Kidney glomerular epithelial cell (primary cell): Measurements from ENCODE around the gene HES5.

Source experiments
- DNase-seq: peaks from one replicate; lab custom pipeline; 2025; lab: John Stamatoyannopoulos, UW

Gene HES5

DNA sequence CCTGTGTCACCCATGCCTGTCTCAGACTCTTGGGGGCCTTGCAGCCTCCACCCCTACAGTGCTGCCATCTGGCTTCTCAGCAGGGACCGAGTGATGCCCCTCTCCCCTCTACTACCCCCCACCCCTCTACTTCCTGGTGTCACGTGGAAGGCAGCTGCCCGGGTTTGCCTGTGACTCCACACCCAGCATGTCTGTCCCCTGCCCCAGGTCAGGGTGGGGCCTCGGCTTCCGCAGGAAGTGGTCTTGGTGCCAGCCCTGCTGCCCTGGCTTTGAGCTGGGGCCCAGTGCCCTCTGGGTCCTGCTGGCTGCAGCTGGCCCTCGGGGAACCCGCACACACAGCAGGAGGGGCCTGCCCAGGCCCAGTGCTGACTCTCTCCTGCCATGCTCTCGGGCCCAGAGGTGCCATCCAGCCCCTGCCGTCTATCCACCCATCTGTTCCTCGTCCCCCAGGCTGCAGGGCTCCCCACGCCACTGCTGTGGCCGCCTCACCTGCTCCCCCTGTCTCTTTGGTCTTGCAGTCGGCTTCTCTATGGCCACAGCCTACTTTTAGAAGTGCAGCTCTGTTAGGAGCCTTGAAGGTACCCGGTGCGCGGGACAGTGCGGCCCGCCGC is 30.0 kb downstream of the HES5 start:
- DNase-seq, result no peak

DNA sequence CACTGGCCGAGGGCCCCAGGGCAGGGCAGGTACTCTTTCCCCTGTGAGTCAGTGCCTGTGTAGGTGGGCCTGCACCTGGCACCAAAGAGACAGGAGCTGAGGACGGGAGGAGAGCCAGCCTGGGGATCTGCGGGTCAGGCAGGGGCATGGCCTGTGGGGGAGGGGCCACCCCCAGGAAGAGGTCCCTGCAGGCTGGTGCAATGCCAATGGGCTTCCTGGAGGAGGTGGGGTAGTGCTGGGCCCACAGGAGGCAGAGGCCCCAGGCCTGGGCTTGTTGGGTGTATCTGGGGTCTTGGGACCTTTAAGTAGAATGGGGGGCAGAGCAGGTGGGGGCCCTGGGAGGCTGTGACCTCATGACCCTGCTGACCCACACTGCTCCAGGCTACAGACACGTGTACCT is 30.8 kb downstream of the HES5 start:
- DNase-seq, result no peak

- no peak for DNase-seq
Measured at GRCh38 chr1:2498648-2499047, 31.4 kb downstream of the HES5 start.

- DNase-seq, result no peak
Measured at GRCh38 chr1:2497891-2498290, 32.2 kb downstream of the HES5 start.

- no peak for DNase-seq
Measured at GRCh38 chr1:2496746-2497145, 33.3 kb downstream of the HES5 start.

- DNase-seq, result no peak
Measured at GRCh38 chr1:2496087-2496622, 33.9 kb downstream of the HES5 start.

DNA sequence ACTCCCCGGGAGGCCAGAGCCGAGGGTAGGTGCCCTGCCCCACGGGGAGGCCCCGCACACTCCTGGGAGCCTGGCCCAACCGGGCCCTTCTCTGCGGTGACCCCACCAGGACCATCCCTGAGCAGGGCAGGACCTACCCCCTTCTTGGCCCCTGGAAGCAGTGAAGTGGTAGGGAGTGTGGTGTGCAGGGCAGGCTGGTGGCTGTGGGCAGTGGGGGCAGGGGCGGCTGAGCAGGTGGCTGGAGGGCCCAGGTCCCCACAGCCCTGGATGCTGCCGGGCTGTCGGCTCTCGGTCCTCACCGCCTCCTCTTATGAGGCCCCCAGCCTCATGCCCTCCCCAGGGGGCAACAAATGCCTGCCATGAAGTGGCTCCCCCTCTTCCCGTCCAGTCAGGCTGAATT is 34.5 kb downstream of the HES5 start:
- no peak for DNase-seq

GRCh38 chr1:2495026-2495425 is 35.0 kb downstream of the HES5 start:
- no peak for DNase-seq

- DNase-seq, result no peak
Measured at GRCh38 chr1:2494323-2494693, 35.8 kb downstream of the HES5 start.

GRCh38 chr1:2493691-2494322 is 36.3 kb downstream of the HES5 start:
- no peak for DNase-seq

DNA sequence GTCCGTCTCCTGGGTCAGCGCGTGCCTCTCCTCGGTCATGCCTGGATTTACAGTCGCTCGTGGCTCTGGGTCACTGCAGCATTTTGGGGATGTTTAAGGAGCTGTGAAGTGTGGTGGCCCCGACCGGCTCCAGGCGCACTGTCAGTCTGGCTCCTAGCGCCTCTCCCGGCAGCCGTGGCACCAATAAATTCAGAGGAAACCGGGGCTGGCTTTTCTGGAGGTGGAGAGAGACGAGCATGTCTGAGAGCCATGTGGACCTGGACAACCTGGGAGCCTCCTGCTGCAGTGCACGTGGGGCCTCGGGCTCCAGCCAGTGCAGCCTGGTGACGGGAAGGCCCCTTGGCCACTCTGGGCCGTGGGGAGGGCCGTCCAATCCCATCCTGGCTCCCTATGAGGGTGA is 36.8 kb downstream of the HES5 start:
- no peak for DNase-seq

GRCh38 chr1:2492091-2492490 is 38.0 kb downstream of the HES5 start:
- no peak for DNase-seq

GRCh38 chr1:2489615-2490014 is 40.4 kb downstream of the HES5 start:
- DNase-seq, result no peak

DNA sequence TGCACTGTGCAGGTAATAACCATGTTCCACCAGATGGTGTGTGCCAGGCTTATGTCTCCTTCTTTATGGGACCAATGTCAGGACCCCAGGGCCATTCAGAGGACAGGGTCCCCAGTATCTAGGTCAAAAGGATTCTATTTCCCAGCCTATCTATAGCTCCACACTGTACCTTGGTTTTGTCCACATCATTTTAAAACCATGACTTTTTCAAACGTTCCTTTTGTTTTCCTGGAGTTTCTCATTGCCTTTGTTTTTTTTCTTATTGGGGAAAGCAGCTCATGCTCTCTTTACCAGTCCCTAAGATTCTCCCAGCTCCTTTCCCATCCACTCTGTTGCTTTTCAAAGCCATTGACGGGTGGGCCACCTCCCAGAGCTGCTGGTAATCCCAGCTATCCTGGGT is 41.4 kb downstream of the HES5 start:
- no peak for DNase-seq

DNA sequence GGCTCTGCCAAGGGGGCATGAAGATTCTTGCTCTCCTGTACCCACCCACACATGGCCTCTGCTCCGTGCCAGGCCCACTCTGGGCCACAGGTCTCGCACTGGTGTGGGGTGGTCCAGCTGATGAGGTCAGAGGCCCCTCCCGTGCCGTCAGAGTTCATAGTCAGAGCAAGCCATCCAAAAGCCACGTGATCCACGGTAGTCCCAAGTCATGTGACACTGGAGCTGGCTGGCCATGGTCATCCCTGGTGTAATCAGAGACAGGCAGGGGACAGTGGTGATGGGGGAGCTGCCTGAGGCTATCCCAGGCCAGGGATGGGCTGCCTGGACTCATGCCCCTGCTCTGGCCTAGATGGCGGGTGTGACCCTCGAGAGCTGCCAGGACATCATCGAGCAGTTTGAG is 43.5 kb downstream of the HES5 start:
- no peak for DNase-seq

DNA sequence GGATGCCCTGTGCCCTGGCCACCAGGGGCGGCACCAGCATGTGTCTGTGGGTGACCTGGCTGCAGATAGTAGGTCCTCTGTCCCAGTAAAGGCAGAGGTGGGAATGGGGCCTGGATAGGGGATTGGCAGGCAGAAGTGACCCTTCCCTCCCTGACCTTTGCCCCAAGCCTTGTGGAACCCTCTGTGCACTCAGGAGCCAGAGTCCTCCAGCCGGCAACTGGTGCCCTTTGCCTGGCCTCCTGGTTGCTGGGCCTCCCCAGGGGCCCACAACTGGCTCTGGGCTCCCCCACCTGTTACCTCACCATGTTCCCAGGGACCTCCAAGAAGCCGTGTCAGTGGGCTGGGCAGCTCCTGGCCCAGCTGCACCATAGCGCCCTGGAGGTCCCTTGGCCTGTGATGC is 44.0 kb downstream of the HES5 start:
- no peak for DNase-seq

DNA sequence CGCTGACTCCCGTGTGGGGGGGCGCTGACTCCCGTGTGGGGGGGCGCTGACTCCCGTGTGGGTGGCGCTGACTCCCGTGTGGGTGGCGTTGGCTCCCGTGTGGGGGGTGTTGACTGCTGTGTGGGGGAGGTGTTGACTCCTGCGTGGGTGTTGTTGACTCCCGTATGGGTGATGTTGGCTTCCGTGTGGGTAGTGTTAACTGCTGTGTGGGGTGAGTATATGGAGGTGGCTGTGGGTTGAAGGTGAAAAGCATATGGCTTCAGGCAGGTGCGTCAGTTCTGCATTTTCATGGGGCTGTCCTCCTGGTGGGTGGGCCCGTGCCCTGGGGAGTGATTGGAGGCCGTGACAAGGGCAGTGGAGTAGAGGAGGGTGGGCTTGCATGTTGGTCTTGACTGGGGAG is 46.1 kb downstream of the HES5 start:
- no peak for DNase-seq

GRCh38 chr1:2483026-2483425 is 47.0 kb downstream of the HES5 start:
- DNase-seq, result no peak

DNA sequence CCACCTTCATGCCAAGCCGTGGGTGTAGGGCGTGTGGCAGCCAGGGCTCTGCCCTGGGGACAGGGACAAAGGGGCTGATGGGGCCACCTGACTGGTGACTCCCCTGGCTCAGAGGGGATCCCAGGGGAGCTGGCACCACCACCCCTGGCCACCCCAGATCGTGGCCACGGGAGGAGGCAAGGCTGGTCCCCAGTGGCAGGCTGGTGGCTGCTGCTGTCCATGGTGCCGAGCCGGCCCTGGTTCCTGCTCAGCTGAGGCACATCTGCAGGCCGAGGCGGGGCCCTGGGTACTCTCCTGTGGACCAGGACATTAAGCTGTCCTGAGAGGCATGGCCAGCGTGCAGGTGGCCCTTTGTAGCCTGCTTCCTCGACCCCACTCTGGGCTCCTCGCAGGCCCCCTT is 47.5 kb downstream of the HES5 start:
- no peak for DNase-seq

GRCh38 chr1:2481885-2482284 is 48.2 kb downstream of the HES5 start:
- DNase-seq, result no peak

DNA sequence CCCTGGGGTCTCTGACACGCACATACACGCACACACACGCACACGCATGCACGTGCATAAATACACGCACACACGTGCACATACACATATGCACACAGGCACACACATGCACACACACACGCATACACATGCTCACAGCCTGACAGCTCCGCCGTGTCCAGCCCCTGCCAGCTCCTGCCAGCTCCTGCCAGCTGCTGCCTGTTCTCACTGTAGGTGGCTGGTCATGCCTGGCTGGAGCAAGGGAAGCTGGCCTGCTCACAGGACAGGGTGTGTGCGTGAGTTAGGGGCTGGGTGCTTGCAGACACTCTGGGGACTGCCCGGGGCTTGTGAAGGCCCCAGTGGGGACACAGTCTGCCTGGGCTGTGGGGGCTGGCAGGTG is 49.1 kb downstream of the HES5 start:
- DNase-seq, result no peak

- no peak for DNase-seq
Measured at GRCh38 chr1:2480236-2480985, 49.7 kb downstream of the HES5 start.

- no peak for DNase-seq
Measured at GRCh38 chr1:2479618-2480017, 50.4 kb downstream of the HES5 start.
